HepG2 (cell line): ENCODE data around the gene CREBRF. TPM values are rescaled to one million over a fixed set of nuclear protein-coding genes. Genes with fewer than 3 reads are reported as not detected.

Experiments used
- ATAC-seq: fragments of 200-7000 bp; cut with Tn5 transposase; 3 replicates; pipeline ENCODE4 v1.9.1; 2020; ENCODE audit warnings: mild to moderate bottlenecking, moderate library complexity
- BruUV-seq: library from RNA; stranded (reverse); fragments of 400-500 nt; replicated peaks from 2 replicates; lab custom pipeline; 2021; lab: Mats Ljungman, UMichigan
- CTCF ChIA-PET: fragments of 300-600 bp; formaldehyde crosslinking; extraction: SDS; loops from one replicate; lab custom pipeline; 2021; ENCODE audit warnings: low total read pairs, inconsistent platforms, low intra/inter-chr PET ratio; lab: Yijun Ruan, JAX
- POLR2A ChIA-PET: fragments of 350-600 bp; sonication (Branson Sonifier 250); formaldehyde crosslinking; loops from one replicate; lab custom pipeline; 2020; ENCODE audit warnings: antibody characterized with exemption, inconsistent platforms; lab: Yijun Ruan, JAX
- DNase-seq: peaks from one replicate; pipeline ENCODE4 v3.0.0-alpha.2; 2015; ENCODE audit warnings: low spot score
- FAIRE-seq: peaks from 3 replicates; lab custom pipeline; 2011; peaks lifted over from hg19 to GRCh38; lab: Jason Lieb, UNC
- H2AFZ ChIP-seq: one replicate; pipeline ENCODE4 v1.6.1; 2011; ENCODE audit warnings: low read length, inconsistent platforms
- H3K27ac ChIP-seq: fragments of 300-600 bp; 3 replicates; pipeline ENCODE4 v1.8.0; 2011; ENCODE audit warnings: mixed run types, mild to moderate bottlenecking, mixed read lengths, low read length, inconsistent platforms; ENCODE audit not compliant: insufficient read depth; ENCODE audit errors: extremely low read length
- H3K27me3 ChIP-seq, 2 experiments: fragments of 200-600 bp in 1 of 2; 2 replicates in 1 of 2; 3 replicates in 1 of 2; pipeline versions ENCODE4 v1.6.0 to v1.8.0; 2011; ENCODE audit warnings: low read length in 2 of 2, mild to moderate bottlenecking in 2 of 2, moderate library complexity in 2 of 2, inconsistent platforms in 1 of 2; ENCODE audit not compliant: insufficient read depth in 2 of 2, control insufficient read depth in 1 of 2
- H3K36me3 ChIP-seq, 2 experiments: fragments of 200-600 bp in 1 of 2; replicated peaks in 1 of 2; 2 replicates in 1 of 2; 3 replicates in 1 of 2; pipeline versions ENCODE4 v1.5.1 to v1.8.0; 2011; ENCODE audit warnings: low read length in 2 of 2, inconsistent platforms in 1 of 2; ENCODE audit not compliant: insufficient read depth in 2 of 2, control insufficient read depth in 1 of 2
- H3K4me1 ChIP-seq: 2 replicates; pipeline ENCODE4 v1.5.1; 2012; ENCODE audit warnings: low read length, inconsistent platforms; ENCODE audit not compliant: insufficient read depth
- H3K4me2 ChIP-seq: 2 replicates; pipeline ENCODE4 v1.6.0; 2011; ENCODE audit warnings: low read depth, low read length, inconsistent platforms
- H3K4me3 ChIP-seq, 3 experiments: fragments of 200-600 bp in 1 of 3; sonication (generic), shearing (Covaris generic) in 1 of 3; replicated peaks in 1 of 3; 2 replicates each; pipeline ENCODE4 v1.5.1; 2011 to 2016; ENCODE audit warnings: low read length in 3 of 3, inconsistent platforms in 2 of 3, low read depth in 2 of 3, mild to moderate bottlenecking in 2 of 3, control low read depth in 1 of 3, mixed read lengths in 1 of 3; ENCODE audit not compliant: insufficient read depth in 1 of 3
- H3K79me2 ChIP-seq: one replicate; pipeline ENCODE4 v1.6.1; 2011; ENCODE audit warnings: low read length, inconsistent platforms; ENCODE audit not compliant: insufficient read depth
- H3K9ac ChIP-seq: 2 replicates; pipeline ENCODE4 v1.6.0; 2011; ENCODE audit warnings: mild to moderate bottlenecking, low read depth, low read length, inconsistent platforms; ENCODE audit not compliant: insufficient read depth
- H3K9me3 ChIP-seq: 2 replicates; pipeline ENCODE4 v1.5.1; 2012; ENCODE audit warnings: mild to moderate bottlenecking, low read length
- H4K20me1 ChIP-seq: 2 replicates; pipeline ENCODE4 v1.6.0; 2011; ENCODE audit warnings: inconsistent platforms, mild to moderate bottlenecking, low read length, moderate library complexity; ENCODE audit not compliant: insufficient read depth
- ZKSCAN1 ChIP-seq: fragments of 150-350 bp; IDR thresholded peaks from 2 replicates; pipeline ENCODE4 v1.6.1; 2014; ENCODE audit warnings: low read length
- ZNF124 ChIP-seq: sonication (generic); formaldehyde crosslinking; IDR thresholded peaks from 2 replicates; pipeline ENCODE4 v1.4.0; 2020; ENCODE audit warnings: missing genetic modification reagents
- WGBS: methylation state at CpG from one replicate; pipeline ENCODE4 v1.1.6; 2017; ENCODE audit warnings: low lambda C conversion rate; 5-methylcytosine and 5-hydroxymethylcytosine counted together
- in situ Hi-C: cut with HindIII; loops from 2 replicates; pipeline ENCODE4 v1.10.0; 2017; ENCODE audit warnings: low pct_unique_long_range_greater_than_20kb; ENCODE audit not compliant: extremely low pct_ligation_motif_present
- intact Hi-C: fragments of 100-400 bp; cut with micrococcal nuclease; formaldehyde crosslinking; loops from one replicate; pipeline ENCODE4 v1.10.0; 2022; ENCODE audit not compliant: unreplicated experiment
- polyA plus RNA-seq, 8 experiments: library from polyadenylated mRNA; depleted of rRNA in 3 of 8; stranded (reverse) in 7 of 8; unstranded in 1 of 8; fragments of >200 nt; fragmentation: Illumina TruSeq in 4 of 8; extraction: Trizol in 4 of 8; gene quantifications; 2 replicates each; pipeline versions ENCODE4 v1.2.1 to v1.2.3, GENCODE V29; 2011 to 2016; ENCODE audit warnings: low read depth in 4 of 8, missing spikeins in 1 of 8, mixed read lengths in 1 of 8; ENCODE audit not compliant: insufficient read depth in 1 of 8
- total RNA-seq, 5 experiments: library from RNA; depleted of rRNA; stranded (reverse); fragments of >200 nt; fragmentation: Illumina TruSeq; extraction: Trizol; gene quantifications; 2 replicates each; pipeline ENCODE4 v1.2.3, GENCODE V29; 2016; ENCODE audit warnings: low read depth in 1 of 5
- TF ChIP-seq, protein P1 (sequence below): sonication (generic); formaldehyde crosslinking; IDR thresholded peaks from 2 replicates; pipeline ENCODE4 v1.9.0; 2021; ENCODE audit warnings: mild to moderate bottlenecking, missing genetic modification reagents

Gene CREBRF
- total and polyA plus RNA-seq, 2 of the 13 experiments (the other 11 are each of a cell fraction or from before 2014, with no cell fraction given) = 4.5 to 10.2 TPM

DNA sequence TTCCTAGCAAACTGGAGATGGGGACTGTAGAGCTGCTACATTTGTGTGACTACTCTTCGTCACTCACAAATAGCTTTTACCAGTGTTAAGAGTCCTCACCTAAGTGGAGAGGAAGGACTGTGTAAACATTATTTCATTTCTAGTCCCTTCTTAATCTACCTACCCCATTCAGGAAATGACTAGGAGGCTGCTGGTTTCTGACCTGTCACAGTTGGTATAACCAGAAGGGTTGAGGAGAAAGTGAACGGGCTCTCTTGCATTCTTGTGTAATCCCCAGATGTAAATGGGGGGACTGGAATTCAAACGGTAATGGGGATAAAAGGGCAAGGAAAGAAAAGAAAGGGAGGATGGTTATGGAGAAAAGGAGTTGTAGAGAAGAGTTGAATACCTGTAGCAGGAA is 52.8 kb downstream of the CREBRF start:
- no peak overlapping the region for H3K4me2 ChIP-seq
- ChIA-PET CTCF (no interaction called here), POLR2A (no interaction called here)
- H3K9me3 ChIP-seq = no peaks in the 10 kb centered on the region
- H3K4me1 ChIP-seq = no peaks in the 10 kb centered on the region
- H3K27ac ChIP-seq = no peak overlapping the region
- in situ Hi-C loops = no loop called here
- H3K9ac ChIP-seq = no peak overlapping the region
- H2AFZ ChIP-seq = no peak overlapping the region
- H3K27me3 ChIP-seq = no peaks in the 10 kb centered on the region
- intact Hi-C loops = no loop called here
- ATAC-seq = no peak
- H4K20me1 ChIP-seq = no peaks in the 10 kb centered on the region
- TF ChIP-seq, protein P1, sequence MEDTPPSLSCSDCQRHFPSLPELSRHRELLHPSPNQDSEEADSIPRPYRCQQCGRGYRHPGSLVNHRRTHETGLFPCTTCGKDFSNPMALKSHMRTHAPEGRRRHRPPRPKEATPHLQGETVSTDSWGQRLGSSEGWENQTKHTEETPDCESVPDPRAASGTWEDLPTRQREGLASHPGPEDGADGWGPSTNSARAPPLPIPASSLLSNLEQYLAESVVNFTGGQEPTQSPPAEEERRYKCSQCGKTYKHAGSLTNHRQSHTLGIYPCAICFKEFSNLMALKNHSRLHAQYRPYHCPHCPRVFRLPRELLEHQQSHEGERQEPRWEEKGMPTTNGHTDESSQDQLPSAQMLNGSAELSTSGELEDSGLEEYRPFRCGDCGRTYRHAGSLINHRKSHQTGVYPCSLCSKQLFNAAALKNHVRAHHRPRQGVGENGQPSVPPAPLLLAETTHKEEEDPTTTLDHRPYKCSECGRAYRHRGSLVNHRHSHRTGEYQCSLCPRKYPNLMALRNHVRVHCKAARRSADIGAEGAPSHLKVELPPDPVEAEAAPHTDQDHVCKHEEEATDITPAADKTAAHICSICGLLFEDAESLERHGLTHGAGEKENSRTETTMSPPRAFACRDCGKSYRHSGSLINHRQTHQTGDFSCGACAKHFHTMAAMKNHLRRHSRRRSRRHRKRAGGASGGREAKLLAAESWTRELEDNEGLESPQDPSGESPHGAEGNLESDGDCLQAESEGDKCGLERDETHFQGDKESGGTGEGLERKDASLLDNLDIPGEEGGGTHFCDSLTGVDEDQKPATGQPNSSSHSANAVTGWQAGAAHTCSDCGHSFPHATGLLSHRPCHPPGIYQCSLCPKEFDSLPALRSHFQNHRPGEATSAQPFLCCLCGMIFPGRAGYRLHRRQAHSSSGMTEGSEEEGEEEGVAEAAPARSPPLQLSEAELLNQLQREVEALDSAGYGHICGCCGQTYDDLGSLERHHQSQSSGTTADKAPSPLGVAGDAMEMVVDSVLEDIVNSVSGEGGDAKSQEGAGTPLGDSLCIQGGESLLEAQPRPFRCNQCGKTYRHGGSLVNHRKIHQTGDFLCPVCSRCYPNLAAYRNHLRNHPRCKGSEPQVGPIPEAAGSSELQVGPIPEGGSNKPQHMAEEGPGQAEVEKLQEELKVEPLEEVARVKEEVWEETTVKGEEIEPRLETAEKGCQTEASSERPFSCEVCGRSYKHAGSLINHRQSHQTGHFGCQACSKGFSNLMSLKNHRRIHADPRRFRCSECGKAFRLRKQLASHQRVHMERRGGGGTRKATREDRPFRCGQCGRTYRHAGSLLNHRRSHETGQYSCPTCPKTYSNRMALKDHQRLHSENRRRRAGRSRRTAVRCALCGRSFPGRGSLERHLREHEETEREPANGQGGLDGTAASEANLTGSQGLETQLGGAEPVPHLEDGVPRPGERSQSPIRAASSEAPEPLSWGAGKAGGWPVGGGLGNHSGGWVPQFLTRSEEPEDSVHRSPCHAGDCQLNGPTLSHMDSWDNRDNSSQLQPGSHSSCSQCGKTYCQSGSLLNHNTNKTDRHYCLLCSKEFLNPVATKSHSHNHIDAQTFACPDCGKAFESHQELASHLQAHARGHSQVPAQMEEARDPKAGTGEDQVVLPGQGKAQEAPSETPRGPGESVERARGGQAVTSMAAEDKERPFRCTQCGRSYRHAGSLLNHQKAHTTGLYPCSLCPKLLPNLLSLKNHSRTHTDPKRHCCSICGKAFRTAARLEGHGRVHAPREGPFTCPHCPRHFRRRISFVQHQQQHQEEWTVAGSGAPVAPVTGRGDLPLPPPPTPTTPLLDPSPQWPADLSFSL (CRISPR knock-in tag) = no peak
- TF ChIP-seq ZNF124 (CRISPR knock-in tag) (no peak), ZKSCAN1 (no peak)
- WGBS = 74% methylated on average over 3 of the region's 3 CpGs
- peaks cover 3 to 13% of the 10 kb centered on the region in 2 experiments; a peak in 3 of 5 replicates for H3K36me3 ChIP-seq
- no TSS peak for BruUV-seq
- H3K4me3 ChIP-seq = no peak overlapping the region
- no peak for DNase-seq
- FAIRE-seq = no peak
- no peaks in the 10 kb centered on the region for H3K79me2 ChIP-seq
